C4-2B (cell line): Measurements from ENCODE around the gene NUP205.

Source experiments
- H3K27ac ChIP-seq: fragments of 450-650 bp; 2 replicates; pipeline ENCODE4 v1.5.1; 2017
- CTCF ChIP-seq: fragments of 450-650 bp; conservative IDR thresholded peaks from 2 replicates; pipeline ENCODE4 v1.5.1; 2017; ENCODE audit warnings: mild to moderate bottlenecking
- ZFX ChIP-seq: fragments of 450-650 bp; IDR thresholded peaks from 2 replicates; pipeline ENCODE4 v1.6.1; 2017

Gene NUP205

GRCh38 chr7:135514856-135515255 is 42.9 kb upstream of the NUP205 start:
- no peak overlapping the region for H3K27ac ChIP-seq
- TF ChIP-seq ZFX: no peak
- TF ChIP-seq CTCF: no peak

- TF ChIP-seq CTCF (no peak), ZFX (no peak)
Observed at GRCh38 chr7:135517060-135517459, 40.7 kb upstream of the NUP205 start.

GRCh38 chr7:135518748-135519147 is 39.0 kb upstream of the NUP205 start:
- no peak for TF ChIP-seq ZFX
- TF ChIP-seq CTCF: no peak
- H3K27ac ChIP-seq: no peak overlapping the region

More at GRCh38 chr7:135517060-135517459, 40.7 kb upstream of the NUP205 start:
- H3K27ac ChIP-seq: no peak overlapping the region

GRCh38 chr7:135519233-135519688 is 38.5 kb upstream of the NUP205 start:
- no peak for TF ChIP-seq CTCF
- no peak for TF ChIP-seq ZFX
- H3K27ac ChIP-seq: no peak overlapping the region

GRCh38 chr7:135519871-135520270 is 37.8 kb upstream of the NUP205 start:
- no peak for TF ChIP-seq ZFX
- TF ChIP-seq CTCF: no peak
- H3K27ac ChIP-seq: no peak overlapping the region

GRCh38 chr7:135522509-135522908 is 35.2 kb upstream of the NUP205 start:
- TF ChIP-seq CTCF: no peak
- no peak for TF ChIP-seq ZFX
- no peak overlapping the region for H3K27ac ChIP-seq

GRCh38 chr7:135523146-135523545 is 34.6 kb upstream of the NUP205 start:
- TF ChIP-seq CTCF (no peak), ZFX (no peak)
- H3K27ac ChIP-seq: no peak overlapping the region
